Peyer's patch (tissue), 4 donors: Measurements from ENCODE around the gene AUP1. TPM values are rescaled to one million over a fixed set of nuclear protein-coding genes. Genes with fewer than 3 reads are reported as not detected.

Experiments
- DNase-seq, 3 donors: peaks; one replicate each; pipeline ENCODE4 v3.0.0-alpha.2; 2017 to 2019
- H3K27ac ChIP-seq, 4 donors: fragments of 200-600 bp; sonication (generic); one replicate each; pipeline ENCODE4 v1.5.1; 2016 to 2019
- H3K27me3 ChIP-seq, 2 donors: fragments of 200-600 bp; sonication (generic); one replicate each; pipeline ENCODE4 v1.5.1; 2019
- H3K36me3 ChIP-seq, 3 donors: fragments of 200-600 bp; sonication (generic); one replicate each; pipeline ENCODE4 v1.5.1; 2016 to 2019
- H3K4me1 ChIP-seq, 4 donors: fragments of 200-600 bp; sonication (generic); one replicate each; pipeline ENCODE4 v1.5.1; 2016 to 2019
- H3K4me3 ChIP-seq, 4 donors: fragments of 200-600 bp; sonication (generic); 1 replicate in 3 of 4; 2 replicates in 1 of 4; pipeline ENCODE4 v1.5.1; 2016 to 2019; ENCODE audit warnings: mild to moderate bottlenecking in 1 of 4
- H3K9me3 ChIP-seq, 4 donors: fragments of 200-600 bp; sonication (generic); one replicate each; pipeline ENCODE4 v1.5.1; 2016 to 2019; ENCODE audit warnings: mild to moderate bottlenecking in 1 of 4
- CTCF ChIP-seq, 6 experiments: fragments of 450-650 bp in 4 of 6; fragments of 200-600 bp in 2 of 6; sonication (generic) in 1 of 6; IDR thresholded peaks; one replicate each; pipeline ENCODE4 v1.5.1; 2017 to 2019; ENCODE audit warnings: antibody characterized with exemption in 6 of 6, mild to moderate bottlenecking in 3 of 6, moderate library complexity in 1 of 6
- POLR2A ChIP-seq, 2 donors: fragments of 450-650 bp; IDR thresholded peaks; one replicate each; pipeline ENCODE4 v1.5.1; 2017; ENCODE audit warnings: antibody characterized with exemption in 2 of 2, mild to moderate bottlenecking in 2 of 2, moderate library complexity in 2 of 2
- total RNA-seq, 4 donors: library from RNA; depleted of rRNA; stranded (reverse); fragments of >200 nt; gene quantifications; one replicate each; pipeline ENCODE4 v1.1.0, GENCODE V29; 2016

The AUP1 gene
- total RNA-seq, 4 donors from 2014 or later: 183 to 233 (median 213) TPM

GRCh38 chr2:74512744-74513604, 16.5 kb downstream of the AUP1 start:
- peak in 1 of 3 donors; percentile 44 for DNase-seq
- Histone ChIP-seq H3K27me3 (peaks cover 0 to 56% of the 10 kb centered on the region in 2 donors), H3K4me1 (peaks cover 4 to 35% (median 24%) of the 10 kb centered on the region in 4 donors), H3K27ac (no peak overlapping the region), H3K9me3 (peaks cover 0 to 3% (median 0%) of the 10 kb centered on the region in 4 donors), H3K36me3 (no peaks in the 10 kb centered on the region), H3K4me3 (no peak overlapping the region)
- TF ChIP-seq CTCF (IDR thresholded peaks at IDR 0.05): no peak
- TF ChIP-seq POLR2A (IDR thresholded peaks at IDR 0.05): no peak

GRCh38 chr2:74511104-74511989, 18.2 kb downstream of the AUP1 start:
- TF ChIP-seq POLR2A (IDR thresholded peaks at IDR 0.05) (no peak), CTCF (IDR thresholded peaks at IDR 0.05) (no peak)
- Histone ChIP-seq H3K4me3 (no peak overlapping the region), H3K27me3 (peaks cover 0 to 50% of the 10 kb centered on the region in 2 donors), H3K36me3 (no peaks in the 10 kb centered on the region), H3K9me3 (peaks cover 0 to 2% (median 0%) of the 10 kb centered on the region in 4 donors), H3K4me1 (peaks cover 4 to 41% (median 27%) of the 10 kb centered on the region in 4 donors), H3K27ac (no peak overlapping the region)
- peak in 1 of 3 donors; percentile 10 for DNase-seq

GRCh38 chr2:74510272-74510671, 19.2 kb downstream of the AUP1 start:
- Histone ChIP-seq H3K27me3 (peaks cover 0 to 40% of the 10 kb centered on the region in 2 donors), H3K9me3 (no peaks in the 10 kb centered on the region)

GRCh38 chr2:74507926-74508520, 21.5 kb downstream of the AUP1 start:
- H3K4me3 ChIP-seq: peak overlapping the region; percentile 57 to 85 (median 71)
- peaks cover 0 to 46% (median 9%) of the 10 kb centered on the region in 4 donors for H3K4me1 ChIP-seq

More at GRCh38 chr2:74510272-74510671, 19.2 kb downstream of the AUP1 start:
- no peak overlapping the region for H3K4me3 ChIP-seq
- peaks cover 0 to 8% (median 0%) of the 10 kb centered on the region in 3 donors for H3K36me3 ChIP-seq
- no peak overlapping the region for H3K27ac ChIP-seq
- DNase-seq: no peak
- peaks cover 0 to 41% (median 18%) of the 10 kb centered on the region in 4 donors for H3K4me1 ChIP-seq
- TF ChIP-seq CTCF (IDR thresholded peaks at IDR 0.05) (no peak), POLR2A (IDR thresholded peaks at IDR 0.05) (no peak)

More at GRCh38 chr2:74507926-74508520, 21.5 kb downstream of the AUP1 start:
- TF ChIP-seq CTCF (IDR thresholded peaks at IDR 0.05) (no peak), POLR2A (IDR thresholded peaks at IDR 0.05) (no peak)
- Histone ChIP-seq H3K36me3 (peaks cover 0 to 13% (median 0%) of the 10 kb centered on the region in 3 donors), H3K27me3 (peaks cover 0 to 17% of the 10 kb centered on the region in 2 donors), H3K9me3 (no peaks in the 10 kb centered on the region), H3K27ac (peak overlapping the region; percentile 91 to 99 (median 97))
- peak in 2 of 3 donors; percentile 68 to 70 for DNase-seq
